ENCODE measurements around the gene MED13L. TPM values are rescaled to one million over a fixed set of nuclear protein-coding genes. Genes with fewer than 3 reads are reported as not detected.

MED13L gene
- total and polyA plus RNA-seq, 2 donors (not counting 1 experiment from before 2014, with no cell fraction given) = 20.3 to 207 TPM

DNA sequence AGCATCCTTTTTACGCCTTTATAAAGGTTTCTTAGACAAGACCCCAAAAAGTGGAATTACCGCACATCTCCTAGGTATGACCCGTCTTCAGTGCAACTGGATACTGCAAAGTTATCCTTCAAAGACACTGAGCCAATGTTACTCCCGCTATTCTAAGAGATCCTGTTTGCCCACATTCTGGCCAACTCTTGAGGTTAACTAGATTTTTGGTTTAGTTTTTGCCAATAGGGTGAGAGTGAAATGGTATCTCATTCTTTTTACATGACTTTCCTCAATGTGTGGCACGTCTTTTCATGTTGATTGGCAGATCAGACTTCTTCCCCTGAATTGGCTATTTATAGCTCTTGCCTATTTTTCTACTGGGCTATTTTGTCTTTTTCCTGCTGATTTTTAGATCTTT is 347.2 kb downstream of the MED13L start:
- no peaks in the 10 kb centered on the region for H3K4me1 Mint-ChIP-seq
- H3K4me2 ChIP-seq (replicated peaks; ENCODE audit: low read depth, low read length, poor library complexity, severe bottlenecking) = no peak overlapping the region
- no peaks in the 10 kb centered on the region for H3K4me1 ChIP-seq (ENCODE audit: control insufficient read depth in 2 of 2, insufficient read depth in 2 of 2, low read length in 2 of 2)
- peaks cover 0 to 5% (median 0%) of the 10 kb centered on the region in 4 experiments for H3K27me3 ChIP-seq (replicated peaks in 1 of 4; ENCODE audit: control extremely low read depth in 1 of 4, control insufficient read depth in 3 of 4, insufficient read depth in 4 of 4, low read length in 3 of 4)
- 100% methylated on average over 1 of the region's 5 CpGs for WGBS (ENCODE audit: insufficient coverage)
- no peak overlapping the region for H3K27ac Mint-ChIP-seq
- peaks cover 0 to 1% (median 0%) of the 10 kb centered on the region in 3 donors for H3K9me3 ChIP-seq (ENCODE audit: control extremely low read depth in 1 of 3, control insufficient read depth in 2 of 3, insufficient read depth in 1 of 3, low read length in 2 of 3)
- H3K4me3 ChIP-seq (ENCODE audit: control extremely low read depth in 1 of 5, extremely low read depth in 1 of 5, insufficient read depth in 1 of 5, low read depth in 2 of 5, low read length in 4 of 5) = no peak overlapping the region
- TF ChIP-seq, protein P1, sequence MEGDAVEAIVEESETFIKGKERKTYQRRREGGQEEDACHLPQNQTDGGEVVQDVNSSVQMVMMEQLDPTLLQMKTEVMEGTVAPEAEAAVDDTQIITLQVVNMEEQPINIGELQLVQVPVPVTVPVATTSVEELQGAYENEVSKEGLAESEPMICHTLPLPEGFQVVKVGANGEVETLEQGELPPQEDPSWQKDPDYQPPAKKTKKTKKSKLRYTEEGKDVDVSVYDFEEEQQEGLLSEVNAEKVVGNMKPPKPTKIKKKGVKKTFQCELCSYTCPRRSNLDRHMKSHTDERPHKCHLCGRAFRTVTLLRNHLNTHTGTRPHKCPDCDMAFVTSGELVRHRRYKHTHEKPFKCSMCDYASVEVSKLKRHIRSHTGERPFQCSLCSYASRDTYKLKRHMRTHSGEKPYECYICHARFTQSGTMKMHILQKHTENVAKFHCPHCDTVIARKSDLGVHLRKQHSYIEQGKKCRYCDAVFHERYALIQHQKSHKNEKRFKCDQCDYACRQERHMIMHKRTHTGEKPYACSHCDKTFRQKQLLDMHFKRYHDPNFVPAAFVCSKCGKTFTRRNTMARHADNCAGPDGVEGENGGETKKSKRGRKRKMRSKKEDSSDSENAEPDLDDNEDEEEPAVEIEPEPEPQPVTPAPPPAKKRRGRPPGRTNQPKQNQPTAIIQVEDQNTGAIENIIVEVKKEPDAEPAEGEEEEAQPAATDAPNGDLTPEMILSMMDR (IDR thresholded peaks at IDR 0.05) = no peak
- TF ChIP-seq EZH2 (IDR thresholded peaks at IDR 0.05; ENCODE audit: borderline replicate concordance, insufficient read depth, low read depth, low read length, poor library complexity, severe bottlenecking) = no peak
- H3K27ac ChIP-seq (ENCODE audit: low read length in 2 of 2) = no peak overlapping the region
- H3K9ac ChIP-seq (ENCODE audit: low read length) = no peak overlapping the region
- H3K4me3 Mint-ChIP-seq = no peak overlapping the region
- no peaks in the 10 kb centered on the region for H4K20me1 ChIP-seq (ENCODE audit: control insufficient read depth, insufficient read depth, low read length, poor library complexity, severe bottlenecking)
- ChIA-PET POLR2A (no interaction called here), CTCF (no interaction called here)
- H3K79me2 ChIP-seq (ENCODE audit: control insufficient read depth, insufficient read depth, low read length) = no peaks in the 10 kb centered on the region
- DNase-seq (no peak), ATAC-seq (ENCODE audit: low read depth) (no peak)
- peaks cover 10% of the 10 kb centered on the region for H3K27me3 Mint-ChIP-seq
- H2AFZ ChIP-seq (ENCODE audit: insufficient read depth, low read depth, low read length, poor library complexity, severe bottlenecking) = no peak overlapping the region
- intact Hi-C loops (cut with micrococcal nuclease) = no loop called here
- no peaks in the 10 kb centered on the region for H3K9me3 Mint-ChIP-seq (ENCODE audit: insufficient read depth)
- H3K36me3 ChIP-seq (replicated peaks in 1 of 2; ENCODE audit: control extremely low read depth in 1 of 2, control insufficient read depth in 1 of 2, extremely low read depth in 1 of 2, insufficient read depth in 2 of 2, low read length in 1 of 2) = no peaks in the 10 kb centered on the region

DNA sequence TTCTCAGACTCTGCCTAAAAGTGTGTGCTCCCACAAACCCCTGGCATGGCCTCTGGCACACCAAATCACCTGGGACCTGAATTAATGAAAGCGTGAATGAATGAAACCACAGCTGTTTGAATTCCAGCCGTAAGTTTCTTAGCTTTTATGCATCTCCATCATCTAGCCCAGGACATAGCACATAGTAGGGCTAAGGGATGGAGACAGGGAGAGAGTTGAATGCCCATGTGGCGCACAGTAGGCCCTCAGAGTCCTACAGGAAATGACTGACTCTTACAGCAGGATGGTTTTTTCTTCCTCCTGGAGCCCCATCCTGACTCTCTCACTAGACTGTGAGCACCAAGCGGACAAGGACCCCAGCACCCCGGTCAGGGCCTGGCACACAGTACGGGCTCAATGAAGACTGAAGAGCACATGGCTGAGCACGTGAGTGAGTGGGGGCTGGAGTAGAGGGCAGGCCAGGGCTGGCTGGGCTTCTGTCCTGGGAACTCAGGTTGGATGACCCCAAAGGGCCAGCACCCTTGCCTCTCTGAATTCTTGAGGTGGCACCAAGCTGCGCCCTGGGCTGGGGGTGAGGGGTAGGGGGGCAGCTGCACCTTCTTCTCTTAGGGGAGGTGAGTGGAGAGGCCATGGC is 351.3 kb downstream of the MED13L start:
- 73% methylated on average over 5 of the region's 8 CpGs for WGBS (ENCODE audit: insufficient coverage)
- no peak for DNase-seq
- H3K4me1 ChIP-seq (ENCODE audit: control insufficient read depth in 2 of 2, insufficient read depth in 2 of 2, low read length in 2 of 2) = no peaks in the 10 kb centered on the region

More for the DNA sequence above, 351.3 kb downstream of the MED13L start:
- POLR2A ChIA-PET = no interaction called here
- TF ChIP-seq, protein P1 (IDR thresholded peaks at IDR 0.05) = no peak
- TF ChIP-seq EZH2 (IDR thresholded peaks at IDR 0.05; ENCODE audit: borderline replicate concordance, insufficient read depth, low read depth, low read length, poor library complexity, severe bottlenecking) = no peak
- Histone ChIP-seq H3K9ac (ENCODE audit: low read length) (no peak overlapping the region), H2AFZ (ENCODE audit: insufficient read depth, low read depth, low read length, poor library complexity, severe bottlenecking) (no peak overlapping the region), H3K27ac (ENCODE audit: low read length in 2 of 2) (no peak overlapping the region), H3K36me3 (replicated peaks in 1 of 2; ENCODE audit: control extremely low read depth in 1 of 2, control insufficient read depth in 1 of 2, extremely low read depth in 1 of 2, insufficient read depth in 2 of 2, low read length in 1 of 2) (no peaks in the 10 kb centered on the region), H3K79me2 (ENCODE audit: control insufficient read depth, insufficient read depth, low read length) (no peaks in the 10 kb centered on the region), H4K20me1 (ENCODE audit: control insufficient read depth, insufficient read depth, low read length, poor library complexity, severe bottlenecking) (no peaks in the 10 kb centered on the region), H3K9me3 (ENCODE audit: control extremely low read depth in 1 of 3, control insufficient read depth in 2 of 3, insufficient read depth in 1 of 3, low read length in 2 of 3) (peaks cover 0 to 13% (median 8%) of the 10 kb centered on the region in 3 donors), H3K4me2 (replicated peaks; ENCODE audit: low read depth, low read length, poor library complexity, severe bottlenecking) (no peak overlapping the region), H3K4me3 (ENCODE audit: control extremely low read depth in 1 of 5, extremely low read depth in 1 of 5, insufficient read depth in 1 of 5, low read depth in 2 of 5, low read length in 4 of 5) (no peak overlapping the region), H3K27me3 (replicated peaks in 1 of 4; ENCODE audit: control extremely low read depth in 1 of 4, control insufficient read depth in 3 of 4, insufficient read depth in 4 of 4, low read length in 3 of 4) (peaks cover 0 to 8% (median 0%) of the 10 kb centered on the region in 4 experiments)
- ATAC-seq (ENCODE audit: low read depth) = no peak
- peaks cover 23% of the 10 kb centered on the region for H3K27me3 Mint-ChIP-seq
- no peaks in the 10 kb centered on the region for H3K4me1 Mint-ChIP-seq
- CTCF ChIA-PET = no interaction called here
- H3K9me3 Mint-ChIP-seq (ENCODE audit: insufficient read depth) = no peaks in the 10 kb centered on the region
- intact Hi-C loops (cut with micrococcal nuclease) = no loop called here
- H3K4me3 Mint-ChIP-seq = no peak overlapping the region
- no peak overlapping the region for H3K27ac Mint-ChIP-seq

Measured in B cell (primary cell).